IMR-90 (cell line): ENCODE results near the gene SLC6A4. TPM values are rescaled to one million over a fixed set of nuclear protein-coding genes. Genes with fewer than 3 reads are reported as not detected.

Source experiments
- ATAC-seq: fragments of 200-7000 bp; cut with Tn5 transposase; 2 replicates; pipeline ENCODE4 v1.9.1; 2020; ENCODE audit warnings: low read depth, mild to moderate bottlenecking, moderate library complexity
- Bru-seq: library from RNA; stranded (reverse); fragments of 400-500 nt; gene quantifications from one replicate; lab custom pipeline; 2021; lab: Mats Ljungman, UMichigan
- BruChase-seq, 2 experiments: library from RNA; stranded (reverse); fragments of 400-500 nt; gene quantifications; one replicate each; lab custom pipeline; 2021; lab: Mats Ljungman, UMichigan
- BruUV-seq: library from RNA; stranded (reverse); fragments of 400-500 nt; replicated peaks from 2 replicates; lab custom pipeline; 2021; lab: Mats Ljungman, UMichigan
- CTCF ChIA-PET: fragments of 300-600 bp; formaldehyde crosslinking; extraction: SDS; loops from one replicate; lab custom pipeline; 2021; ENCODE audit warnings: antibody characterized with exemption; lab: Yijun Ruan, JAX
- POLR2A ChIA-PET: fragments of 300-600 bp; sonication (Branson Sonifier 250); formaldehyde crosslinking; loops from one replicate; lab custom pipeline; 2022; ENCODE audit warnings: antibody characterized with exemption; ENCODE audit not compliant: unreplicated experiment; lab: Charles Lee
- DNase-seq: peaks from one replicate; pipeline ENCODE4 v3.0.0; 2013
- H2AFZ ChIP-seq: replicated peaks from 2 replicates; pipeline ENCODE3; 2013; ENCODE audit warnings: low read length, mild to moderate bottlenecking; ENCODE audit not compliant: poor library complexity
- H2AK5ac ChIP-seq: 2 replicates; pipeline ENCODE4 v1.6.1; 2013; ENCODE audit warnings: low read depth, low read length, inconsistent platforms
- H2AK9ac ChIP-seq: replicated peaks from 2 replicates; pipeline ENCODE3; 2013; ENCODE audit warnings: mild to moderate bottlenecking, low read depth, low read length, moderate library complexity; ENCODE audit not compliant: poor library complexity
- H2BK120ac ChIP-seq: 2 replicates; pipeline ENCODE4 v1.6.1; 2013; ENCODE audit warnings: low read depth, low read length, inconsistent platforms
- H2BK15ac ChIP-seq: 3 replicates; pipeline ENCODE4 v1.6.1; 2013; ENCODE audit warnings: low read depth, low read length, inconsistent platforms
- H2BK20ac ChIP-seq: 2 replicates; pipeline ENCODE4 v1.6.1; 2013; ENCODE audit warnings: low read depth, mild to moderate bottlenecking, inconsistent platforms, low read length, moderate library complexity
- H2BK5ac ChIP-seq: 2 replicates; pipeline ENCODE4 v1.6.1; 2013; ENCODE audit warnings: mild to moderate bottlenecking, low read depth, low read length, inconsistent platforms; ENCODE audit not compliant: poor library complexity, severe bottlenecking
- H3K14ac ChIP-seq: replicated peaks from 2 replicates; pipeline ENCODE4 v1.6.1; 2013; ENCODE audit warnings: low read depth, low read length, inconsistent platforms
- H3K18ac ChIP-seq: 2 replicates; pipeline ENCODE4 v1.6.1; 2013; ENCODE audit warnings: low read depth, low read length, control low read depth
- H3K23ac ChIP-seq: 2 replicates; pipeline ENCODE4 v1.6.1; 2013; ENCODE audit warnings: low read depth, low read length, inconsistent platforms
- H3K27ac ChIP-seq: 2 replicates; pipeline ENCODE4 v1.5.1; 2013; ENCODE audit warnings: mild to moderate bottlenecking, control low read depth, low read length; ENCODE audit not compliant: insufficient read depth
- H3K27me3 ChIP-seq: 2 replicates; pipeline ENCODE4 v1.6.1; 2013; ENCODE audit warnings: low read length; ENCODE audit not compliant: control insufficient read depth, insufficient read depth
- H3K36me3 ChIP-seq: 2 replicates; pipeline ENCODE4 v1.6.1; 2013; ENCODE audit warnings: low read length, mixed read lengths; ENCODE audit not compliant: control insufficient read depth, insufficient read depth
- H3K4ac ChIP-seq: 2 replicates; pipeline ENCODE4 v1.6.1; 2013; ENCODE audit warnings: low read depth, low read length, inconsistent platforms
- H3K4me1 ChIP-seq: 2 replicates; pipeline ENCODE4 v1.6.1; 2013; ENCODE audit warnings: low read length, mixed read lengths; ENCODE audit not compliant: control insufficient read depth, insufficient read depth
- H3K4me2 ChIP-seq: 2 replicates; pipeline ENCODE4 v1.6.1; 2013; ENCODE audit warnings: low read depth, mild to moderate bottlenecking, control low read depth, low read length, moderate library complexity
- H3K4me3 ChIP-seq: 2 replicates; pipeline ENCODE4 v1.5.1; 2013; ENCODE audit warnings: low read depth, mild to moderate bottlenecking, control low read depth, low read length, moderate library complexity; ENCODE audit not compliant: insufficient read depth
- H3K56ac ChIP-seq: 2 replicates; pipeline ENCODE4 v1.6.1; 2013; ENCODE audit warnings: low read length, inconsistent platforms; ENCODE audit not compliant: insufficient read depth; ENCODE audit errors: extremely low read depth
- H3K79me1 ChIP-seq, 2 experiments: 2 replicates each; pipeline ENCODE4 v1.6.1; 2013; ENCODE audit warnings: low read length in 2 of 2, inconsistent platforms in 1 of 2, low read depth in 1 of 2
- H3K9ac ChIP-seq: 2 replicates; pipeline ENCODE4 v1.6.1; 2013; ENCODE audit warnings: low read depth, low read length, control low read depth
- H3K9me1 ChIP-seq: 2 replicates; pipeline ENCODE4 v1.6.1; 2013; ENCODE audit warnings: low read length, inconsistent platforms; ENCODE audit not compliant: insufficient read depth
- H3K9me3 ChIP-seq: 2 replicates; pipeline ENCODE4 v1.6.1; 2013; ENCODE audit warnings: low read length; ENCODE audit not compliant: control insufficient read depth, insufficient read depth
- H4K20me1 ChIP-seq: 2 replicates; pipeline ENCODE4 v1.6.1; 2013; ENCODE audit warnings: low read length, inconsistent platforms; ENCODE audit not compliant: insufficient read depth
- H4K5ac ChIP-seq: 2 replicates; pipeline ENCODE4 v1.6.1; 2013; ENCODE audit warnings: mild to moderate bottlenecking, low read depth, low read length, control low read depth
- H4K8ac ChIP-seq, 2 experiments: 2 replicates each; pipeline ENCODE4 v1.6.1; 2013; ENCODE audit warnings: low read depth in 2 of 2, low read length in 2 of 2, control low read depth in 1 of 2, inconsistent platforms in 1 of 2
- H4K91ac ChIP-seq: 2 replicates; pipeline ENCODE4 v1.6.1; 2013; ENCODE audit warnings: low read depth, low read length, inconsistent platforms; ENCODE audit not compliant: insufficient read depth
- BHLHE40 ChIP-seq: fragments of 150-350 bp; IDR thresholded peaks from 2 replicates; pipeline ENCODE4 v1.6.1; 2016; ENCODE audit warnings: mild to moderate bottlenecking, low read depth, low read length
- CEBPB ChIP-seq: IDR thresholded peaks from 2 replicates; pipeline ENCODE4 v1.6.1; 2012; ENCODE audit warnings: low read depth, low read length, improper control_type of control experiment
- CTCF ChIP-seq: conservative IDR thresholded peaks from 2 replicates; pipeline ENCODE4 v1.5.1; 2012; ENCODE audit warnings: mild to moderate bottlenecking, low read depth, low read length, improper control_type of control experiment
- ELK1 ChIP-seq: fragments of 150-350 bp; IDR thresholded peaks from 2 replicates; pipeline ENCODE4 v1.6.1; 2016; ENCODE audit warnings: low read depth, mild to moderate bottlenecking, low read length, moderate library complexity, borderline replicate concordance
- FOS ChIP-seq: fragments of 150-350 bp; IDR thresholded peaks from 2 replicates; pipeline ENCODE4 v1.6.1; 2016; ENCODE audit warnings: low read depth, low read length
- MAFK ChIP-seq: IDR thresholded peaks from 2 replicates; pipeline ENCODE4 v1.6.1; 2012; ENCODE audit warnings: low read depth, low read length, improper control_type of control experiment
- MXI1 ChIP-seq: IDR thresholded peaks from 2 replicates; pipeline ENCODE4 v1.6.1; 2012; ENCODE audit warnings: low read depth, mild to moderate bottlenecking, low read length, moderate library complexity, borderline replicate concordance
- NFE2L2 ChIP-seq: fragments of 150-350 bp; IDR thresholded peaks from 2 replicates; pipeline ENCODE4 v1.6.1; 2016; ENCODE audit warnings: low read depth, mild to moderate bottlenecking, low read length
- POLR2A ChIP-seq: IDR thresholded peaks from 2 replicates; pipeline ENCODE4 v1.6.1; 2012; ENCODE audit warnings: mild to moderate bottlenecking, low read depth, low read length
- RAD21 ChIP-seq: IDR thresholded peaks from 2 replicates; pipeline ENCODE4 v1.6.1; 2012; ENCODE audit warnings: low read length, improper control_type of control experiment
- RCOR1 ChIP-seq: IDR thresholded peaks from 2 replicates; pipeline ENCODE4 v1.6.1; 2012; ENCODE audit warnings: mild to moderate bottlenecking, low read length, improper control_type of control experiment; ENCODE audit not compliant: insufficient replicate concordance
- SMC3 ChIP-seq: fragments of 150-350 bp; IDR thresholded peaks from 2 replicates; pipeline ENCODE4 v1.6.1; 2016; ENCODE audit warnings: low read depth, mild to moderate bottlenecking, antibody characterized with exemption, low read length, moderate library complexity
- WGBS, 2 experiments: methylation state at CpG; one replicate each; pipeline versions ENCODE4 v1.1.5 to v1.1.7; 2013; ENCODE audit warnings: missing lambda C conversion rate in 2 of 2; ENCODE audit not compliant: insufficient read length in 1 of 2; ENCODE audit errors: extremely low coverage in 2 of 2; 5-methylcytosine and 5-hydroxymethylcytosine counted together
- dilution Hi-C: fragments of 300-500 bp; cut with HindIII; formaldehyde crosslinking; loops from one replicate; pipeline ENCODE4 v1.14.3; 2018; ENCODE audit warnings: low sequenced_read_pairs; ENCODE audit not compliant: unreplicated experiment
- in situ Hi-C: fragments of 300-500 bp; cut with MboI; formaldehyde crosslinking; loops from 3 replicates; pipeline ENCODE4 v1.14.3; 2019; ENCODE audit warnings: low sequenced_read_pairs, inconsistent platforms, mixed read lengths
- intact Hi-C: fragments of 100-400 bp; cut with micrococcal nuclease; formaldehyde crosslinking; loops from 2 replicates; pipeline ENCODE4 v1.10.0; 2022
- long read RNA-seq: library from polyadenylated mRNA; unstranded; transcript quantifications from one replicate; pipeline ENCODE4 v2.0.0, GENCODE V29; 2021; ENCODE audit not compliant: unreplicated experiment
- polyA plus RNA-seq, 3 experiments: library from polyadenylated mRNA; depleted of rRNA; stranded (reverse); fragments of >200 nt; gene quantifications; 2 replicates each; pipeline ENCODE4 v1.2.3, GENCODE V29; 2012; ENCODE audit warnings: low replicate concordance in 1 of 3
- total RNA-seq: library from RNA; depleted of rRNA; stranded (reverse); fragments of >200 nt; gene quantifications from 2 replicates; pipeline ENCODE4 v1.2.3, GENCODE V29; 2012; rRNA removed

Gene SLC6A4
- under 0.01 TPM in 1 of 2 replicates, not detected in the other for total RNA-seq
- not detected in 2 replicates for polyA plus RNA-seq (2012; rRNA removed)
- not detected in 2 replicates for polyA plus RNA-seq (2012; cell fraction: cytosol; rRNA removed)
- 0.03 TPM in 2 replicates for polyA plus RNA-seq (2012; cell fraction: nucleus; rRNA removed; ENCODE audit: low replicate concordance)
- Bru-seq, nascent RNA: percentile 9 among the genes with signal in this experiment
- BruChase-seq, experiment 1, labeled RNA remaining after a 6-hour chase: percentile 12 among the genes with signal in this experiment
- percentile 9 among the genes with signal in this experiment for BruChase-seq, experiment 2, labeled RNA remaining after a 2-hour chase
- long read RNA-seq: 0 reads

- POLR2A ChIA-PET: interaction anchor here (0.6 kb wide), 1 partner anchor 13 kb away, joined by 4 read pairs; no protein-coding TSS in a partner anchor
- no peak within 1 kb of the TSS for H2BK120ac ChIP-seq
- no peak within 1 kb of the TSS for H3K56ac ChIP-seq
- no peak within 1 kb of the TSS for H4K5ac ChIP-seq
- H4K20me1 ChIP-seq: no peaks in the 10 kb centered on the region
- 0% methylated on average over 6 of the region's 82 CpGs; no CpG with 5 or more reads in 1 of the 2 experiments for WGBS, 2 experiments
- no peak within 1 kb of the TSS for H2AK9ac ChIP-seq
- no peaks in the 10 kb centered on the region for H3K36me3 ChIP-seq
- no peak within 1 kb of the TSS for H4K91ac ChIP-seq
- no peak within 1 kb of the TSS for H2BK5ac ChIP-seq
- no peak within 1 kb of the TSS for H2BK15ac ChIP-seq
- H3K27ac ChIP-seq: no peak within 1 kb of the TSS
- CTCF ChIA-PET: interaction anchor here (1.0 to 1.4 kb wide), 3 partner anchors 9 to 37 kb away, joined by 3 to 5 read pairs (median 4); no protein-coding TSS in a partner anchor
- BruUV-seq: no TSS peak
- dilution Hi-C loops: no loop called here
- H3K14ac ChIP-seq: no peak within 1 kb of the TSS
- peak within 1 kb of the TSS; percentile 31 for H3K23ac ChIP-seq
- intact Hi-C loops: no loop called here
- H3K79me1 ChIP-seq: no peaks in the 10 kb centered on the region
- in situ Hi-C loops: no loop called here
- DNase-seq (no peak), ATAC-seq (peak; percentile 52)
- no peaks in the 10 kb centered on the region; the same call in 1 of the 2 replicates for H3K9me3 ChIP-seq
- H4K8ac ChIP-seq: no peak within 1 kb of the TSS
- peak within 1 kb of the TSS; percentile 85 for H2AFZ ChIP-seq
- peaks cover 5% of the 10 kb centered on the region; the same call in 1 of the 2 replicates for H3K4me1 ChIP-seq
- no peaks in the 10 kb centered on the region for H3K9me1 ChIP-seq
- H3K4ac ChIP-seq: no peak within 1 kb of the TSS
- no peak within 1 kb of the TSS for H2AK5ac ChIP-seq
- no peak within 1 kb of the TSS for H2BK20ac ChIP-seq
- peak within 1 kb of the TSS; percentile 48 for H3K4me3 ChIP-seq
- H3K9ac ChIP-seq: no peak within 1 kb of the TSS; the same call in 1 of the 2 replicates
- peak within 1 kb of the TSS; percentile 77 for H3K4me2 ChIP-seq
- no peak within 1 kb of the TSS for H3K18ac ChIP-seq
- H3K27me3 ChIP-seq: peaks cover 74% of the 10 kb centered on the region
- no peak for TF ChIP-seq NFE2L2
- no peak for TF ChIP-seq MAFK
- no peak for TF ChIP-seq POLR2A
- no peak for TF ChIP-seq SMC3
- no peak for TF ChIP-seq RAD21
- no peak for TF ChIP-seq CEBPB
- TF ChIP-seq FOS: no peak
- TF ChIP-seq RCOR1: no peak
- no peak for TF ChIP-seq ELK1
- TF ChIP-seq BHLHE40: no peak
- no peak for TF ChIP-seq CTCF
- TF ChIP-seq MXI1: no peak
These were observed at the start of gene SLC6A4 for GRCh38 chr17:30235386-30236296. Gene SLC6A4, minus strand, starts transcription at chr17:30235697. Its CDS starts 13,739 bp downstream, at chr17:30221958.
